Calu3 (cell line): Measurements from ENCODE around the gene LPCAT1. TPM values are rescaled to one million over a fixed set of nuclear protein-coding genes. Genes with fewer than 3 reads are reported as not detected.

Experiments used
- BruUV-seq: library from RNA; stranded (reverse); fragments of 400-500 nt; replicated peaks from 2 replicates; lab custom pipeline; 2021; lab: Mats Ljungman, UMichigan
- CTCF ChIA-PET: fragments of 300-600 bp; sonication (Branson Sonifier 250); formaldehyde crosslinking; loops from one replicate; lab custom pipeline; 2022; ENCODE audit warnings: antibody characterized with exemption; lab: Charles Lee
- DNase-seq: peaks from one replicate; pipeline ENCODE4 v3.0.0; 2022
- H3K27ac Mint-ChIP-seq: one replicate; pipeline ENCODE4 v1.8.0; 2022; ENCODE audit warnings: mixed read lengths; ENCODE audit not compliant: unreplicated experiment
- H3K27me3 Mint-ChIP-seq: one replicate; pipeline ENCODE4 v1.8.0; 2022; ENCODE audit warnings: mixed read lengths; ENCODE audit not compliant: unreplicated experiment
- H3K36me3 Mint-ChIP-seq: one replicate; pipeline ENCODE4 v1.8.0; 2022; ENCODE audit warnings: mild to moderate bottlenecking, moderate library complexity, mixed read lengths; ENCODE audit not compliant: insufficient read depth, unreplicated experiment
- H3K4me1 Mint-ChIP-seq: one replicate; pipeline ENCODE4 v1.8.0; 2022; ENCODE audit warnings: mild to moderate bottlenecking, low read depth, mixed read lengths; ENCODE audit not compliant: unreplicated experiment
- H3K4me3 Mint-ChIP-seq: one replicate; pipeline ENCODE4 v1.8.0; 2022; ENCODE audit warnings: mild to moderate bottlenecking, low read depth, moderate library complexity, mixed read lengths; ENCODE audit not compliant: unreplicated experiment
- H3K9me3 Mint-ChIP-seq: one replicate; pipeline ENCODE4 v1.8.0; 2022; ENCODE audit warnings: low read depth, mixed read lengths; ENCODE audit not compliant: unreplicated experiment
- CTCF ChIP-seq: fragments of 200-600 bp; IDR thresholded peaks from one replicate; pipeline ENCODE4 v1.8.0; 2022; ENCODE audit warnings: antibody characterized with exemption; ENCODE audit not compliant: unreplicated experiment
- intact Hi-C: fragments of 100-400 bp; cut with micrococcal nuclease; formaldehyde crosslinking; loops from one replicate; pipeline ENCODE4 v1.10.0; 2022; ENCODE audit not compliant: unreplicated experiment
- total RNA-seq: library from RNA; stranded (reverse); gene quantifications from 2 replicates; pipeline ENCODE4 v1.2.3, GENCODE V29; 2022

Gene LPCAT1
- total RNA-seq, 1 experiment from 2014 or later = 42.3 TPM

DNA sequence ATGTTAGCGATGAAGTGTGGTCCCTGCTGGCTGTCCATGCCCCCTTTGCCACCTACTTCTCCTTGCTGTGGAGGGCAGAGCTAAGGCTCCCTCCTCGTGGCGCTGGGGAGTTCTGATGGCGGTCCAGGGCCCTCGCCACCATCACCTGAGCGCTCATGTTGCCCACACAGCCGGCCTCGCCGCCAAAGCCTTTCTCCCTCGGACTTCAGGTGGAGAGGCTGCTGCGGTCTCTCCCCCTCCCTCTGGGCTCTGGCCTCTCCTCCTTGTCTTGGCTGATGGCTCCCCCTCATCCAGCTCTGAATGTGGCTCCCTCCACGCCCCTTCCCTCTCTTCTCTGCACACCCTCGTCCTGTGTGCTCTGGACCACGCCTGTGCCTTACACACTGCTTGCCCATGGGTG is 14.5 kb upstream of the LPCAT1 start:
- Mint-ChIP-seq H3K9me3 (no peaks in the 10 kb centered on the region), H3K4me3 (no peak overlapping the region), H3K27ac (no peak overlapping the region), H3K36me3 (no peaks in the 10 kb centered on the region), H3K4me1 (peaks cover 16% of the 10 kb centered on the region), H3K27me3 (peaks cover 21% of the 10 kb centered on the region)
- CTCF ChIA-PET = no interaction called here
- no peak for TF ChIP-seq CTCF
- no TSS peak for BruUV-seq
- no peak for DNase-seq
- intact Hi-C loops = no loop called here

- no peaks in the 10 kb centered on the region for H3K9me3 Mint-ChIP-seq
- CTCF ChIA-PET = no interaction called here
- intact Hi-C loops = no loop called here
- BruUV-seq = no TSS peak
- TF ChIP-seq CTCF = no peak
- no peak for DNase-seq
- no peak overlapping the region for H3K4me3 Mint-ChIP-seq
- peaks cover 16% of the 10 kb centered on the region for H3K4me1 Mint-ChIP-seq
- H3K27ac Mint-ChIP-seq = no peak overlapping the region
- peaks cover 21% of the 10 kb centered on the region for H3K27me3 Mint-ChIP-seq
- no peaks in the 10 kb centered on the region for H3K36me3 Mint-ChIP-seq
Observed at GRCh38 chr5:1537603-1538154, 13.9 kb upstream of the LPCAT1 start.

- H3K4me1 Mint-ChIP-seq = peaks cover 16% of the 10 kb centered on the region
- CTCF ChIA-PET = no interaction called here
- no TSS peak for BruUV-seq
- no peak overlapping the region for H3K4me3 Mint-ChIP-seq
- intact Hi-C loops = no loop called here
- no peak for TF ChIP-seq CTCF
- H3K27me3 Mint-ChIP-seq = peaks cover 21% of the 10 kb centered on the region
- H3K36me3 Mint-ChIP-seq = no peaks in the 10 kb centered on the region
- DNase-seq = no peak
- no peaks in the 10 kb centered on the region for H3K9me3 Mint-ChIP-seq
- no peak overlapping the region for H3K27ac Mint-ChIP-seq
Observed at GRCh38 chr5:1536871-1537602, 13.3 kb upstream of the LPCAT1 start.

GRCh38 chr5:1536322-1536845 is 12.6 kb upstream of the LPCAT1 start:
- Mint-ChIP-seq H3K36me3 (no peaks in the 10 kb centered on the region), H3K4me3 (no peak overlapping the region), H3K9me3 (no peaks in the 10 kb centered on the region), H3K4me1 (peaks cover 16% of the 10 kb centered on the region), H3K27me3 (peaks cover 21% of the 10 kb centered on the region), H3K27ac (no peak overlapping the region)
- CTCF ChIA-PET = no interaction called here
- DNase-seq = no peak
- intact Hi-C loops = no loop called here
- TF ChIP-seq CTCF = no peak
- no TSS peak for BruUV-seq
